ENCODE results near the gene PGR. TPM values are rescaled to one million over a fixed set of nuclear protein-coding genes. Genes with fewer than 3 reads are reported as not detected.

The PGR gene
- polyA plus RNA-seq, 1 donor (not counting 4 experiments of a cell fraction or from before 2014, with no cell fraction given): not detected

GRCh38 chr11:100980156-100980555 is 149.5 kb downstream of the PGR start:
- H4K20me1 ChIP-seq (ENCODE audit: control insufficient read depth, extremely low read depth, insufficient read depth, low read length): no peaks in the 10 kb centered on the region
- H3K9ac ChIP-seq (ENCODE audit: control insufficient read depth, extremely low read depth, insufficient read depth, low read length): no peak overlapping the region
- H3K27ac ChIP-seq (ENCODE audit: control insufficient read depth, insufficient read depth, low read length): no peak overlapping the region
- H3K4me3 ChIP-seq (ENCODE audit: control insufficient read depth in 2 of 3, extremely low read depth in 1 of 3, insufficient read depth in 2 of 3, low read depth in 1 of 3, low read length in 3 of 3): no peak overlapping the region
- no peak overlapping the region for H2AFZ ChIP-seq (ENCODE audit: control insufficient read depth, low read length)
- H3K9me1 ChIP-seq (ENCODE audit: control insufficient read depth, extremely low read depth, insufficient read depth, low read length): no peaks in the 10 kb centered on the region
- no peaks in the 10 kb centered on the region for H3K9me3 ChIP-seq (ENCODE audit: control insufficient read depth, low read depth, low read length)
- no peak for FAIRE-seq
- H3K36me3 ChIP-seq (ENCODE audit: control insufficient read depth in 2 of 2, extremely low read depth in 1 of 2, insufficient read depth in 2 of 2, low read length in 2 of 2): no peaks in the 10 kb centered on the region
- H3K4me2 ChIP-seq (ENCODE audit: control insufficient read depth, extremely low read depth, insufficient read depth, low read depth, low read length): no peak overlapping the region
- peak in 1 of 3 experiments; percentile 22 for TF ChIP-seq CTCF (optimal IDR thresholded peaks at IDR 0.05 in 1 of 3, IDR thresholded peaks at IDR 0.05 in 1 of 3, conservative IDR thresholded peaks at IDR 0.05 in 1 of 3; ENCODE audit: extremely low read depth in 1 of 3, insufficient read depth in 2 of 3, low read length in 3 of 3)
- no peak for TF ChIP-seq EZH2 (IDR thresholded peaks at IDR 0.05; ENCODE audit: low read length)
- no peaks in the 10 kb centered on the region for H3K27me3 ChIP-seq (ENCODE audit: control insufficient read depth, extremely low read depth, insufficient read depth, low read length)
- no peak for DNase-seq (ENCODE audit: low read depth, low spot score)
- no peaks in the 10 kb centered on the region for H3K4me1 ChIP-seq (ENCODE audit: control insufficient read depth, extremely low read depth, insufficient read depth, low read length)
- no peaks in the 10 kb centered on the region for H3K79me2 ChIP-seq (ENCODE audit: control insufficient read depth, insufficient read depth, low read length)
- dilution Hi-C loops (cut with MboI; ENCODE audit: extremely low pct_ligation_motif_present, low sequenced_read_pairs): no loop called here
